Spleen (tissue), 11 donors: Measurements from ENCODE around the gene HDHD3. TPM values are rescaled to one million over a fixed set of nuclear protein-coding genes. Genes with fewer than 3 reads are reported as not detected.

ENCODE experiments used
- DNase-seq: peaks from one replicate; pipeline ENCODE4 v3.0.0-alpha.2; 2020
- H3K27ac ChIP-seq, 8 donors: fragments of 200-600 bp; sonication (generic) in 7 of 8; 1 replicate in 4 of 8; 2 replicates in 4 of 8; pipeline versions ENCODE4 v1.5.0 to v1.8.0; 2016 to 2021; ENCODE audit warnings: inconsistent platforms in 4 of 8, mild to moderate bottlenecking in 4 of 8, moderate library complexity in 1 of 8
- H3K27me3 ChIP-seq, 7 donors: fragments of 200-600 bp; sonication (generic) in 6 of 7; replicated peaks in 1 of 7; 1 replicate in 4 of 7; 2 replicates in 3 of 7; pipeline versions ENCODE4 v1.5.0 to v1.8.0; 2016 to 2021; ENCODE audit warnings: inconsistent platforms in 3 of 7, mild to moderate bottlenecking in 1 of 7
- H3K36me3 ChIP-seq, 6 donors: fragments of 200-600 bp; sonication (generic) in 5 of 6; 1 replicate in 4 of 6; 2 replicates in 2 of 6; pipeline versions ENCODE4 v1.5.0 to v1.8.0; 2016 to 2021; ENCODE audit warnings: inconsistent platforms in 2 of 6
- H3K4me1 ChIP-seq, 6 donors: fragments of 200-600 bp; sonication (generic) in 5 of 6; 1 replicate in 3 of 6; 2 replicates in 3 of 6; pipeline versions ENCODE4 v1.5.0 to v1.8.0; 2016 to 2021; ENCODE audit warnings: inconsistent platforms in 3 of 6
- H3K4me3 ChIP-seq, 8 donors: fragments of 200-600 bp; sonication (generic) in 7 of 8; 1 replicate in 4 of 8; 2 replicates in 4 of 8; pipeline versions ENCODE4 v1.5.0 to v1.8.0; 2016 to 2021; ENCODE audit warnings: inconsistent platforms in 4 of 8, mild to moderate bottlenecking in 4 of 8, moderate library complexity in 2 of 8
- H3K9me3 ChIP-seq, 8 donors: fragments of 200-600 bp; sonication (generic) in 7 of 8; 1 replicate in 4 of 8; 2 replicates in 4 of 8; pipeline versions ENCODE4 v1.5.0 to v1.8.0; 2016 to 2021; ENCODE audit warnings: inconsistent platforms in 4 of 8
- POLR2A ChIP-seq, 3 donors: fragments of 450-650 bp; IDR thresholded peaks; one replicate each; pipeline ENCODE4 v1.5.1; 2017; ENCODE audit warnings: antibody characterized with exemption in 3 of 3, mild to moderate bottlenecking in 1 of 3
- POLR2AphosphoS5 ChIP-seq, 3 donors: sonication (generic); formaldehyde crosslinking; IDR thresholded peaks; one replicate each; pipeline ENCODE4 v1.5.1; 2017; ENCODE audit warnings: antibody characterized with exemption in 3 of 3
- WGBS, 5 donors: extraction: QIAGEN DNeasy Blood & Tissue Kit in 3 of 5; methylation state at CpG; one replicate each; pipeline versions ENCODE4 v1.1.5 to v1.1.7; 2013 to 2018; 5-methylcytosine and 5-hydroxymethylcytosine counted together
- intact Hi-C: fragments of 100-400 bp; cut with DNase I; formaldehyde crosslinking; loops from one replicate; pipeline ENCODE4 v1.15.0; 2023; ENCODE audit warnings: low total_unique reads
- polyA plus RNA-seq, 3 donors: library from polyadenylated mRNA; stranded (reverse); fragments of 200-250 nt; gene quantifications; one replicate each; pipeline ENCODE4 v1.2.1, GENCODE V29; 2013
- total RNA-seq, 7 donors: library from RNA; depleted of rRNA in 3 of 7; stranded (reverse); fragments of >200 nt in 3 of 7; fragmentation: NEBNext Ultra II Directional in 4 of 7; extraction: Animal tissue kit (Norgen Biotek cat#: 25700) in 4 of 7; gene quantifications; one replicate each; pipeline versions ENCODE4 v1.1.0 to v1.2.1, GENCODE V29; 2016 to 2021
- TF ChIP-seq, protein P1 (sequence below), 11 experiments: fragments of 200-600 bp in 7 of 11; fragments of 450-650 bp in 4 of 11; sonication (generic) in 4 of 11; IDR thresholded peaks in 8 of 11; conservative IDR thresholded peaks in 3 of 11; 1 replicate in 7 of 11; 2 replicates in 4 of 11; pipeline versions ENCODE4 v1.4.0 to v1.8.0; 2016 to 2021; ENCODE audit warnings: antibody characterized with exemption in 11 of 11, inconsistent platforms in 4 of 11, mild to moderate bottlenecking in 1 of 11
- donor health status: healthy with polysubstance abuse.
- donor health status: DM: no; HTN: no; CAD: no; lungs with moderate emphysema.
- donor health status: DM: no; HTN: no; CAD: no.
- donor health status: Bipolar disorder and iron deficiency.
- donor health status: healthy.
- donor health status: DM: no; HTN: no; CAD: no.
- donor health status: DM: yes; HTN: yes; CAD: no.

The HDHD3 gene
- total and polyA plus RNA-seq, 10 donors, result 13.5 to 38.3 (median 17.6) TPM

DNA sequence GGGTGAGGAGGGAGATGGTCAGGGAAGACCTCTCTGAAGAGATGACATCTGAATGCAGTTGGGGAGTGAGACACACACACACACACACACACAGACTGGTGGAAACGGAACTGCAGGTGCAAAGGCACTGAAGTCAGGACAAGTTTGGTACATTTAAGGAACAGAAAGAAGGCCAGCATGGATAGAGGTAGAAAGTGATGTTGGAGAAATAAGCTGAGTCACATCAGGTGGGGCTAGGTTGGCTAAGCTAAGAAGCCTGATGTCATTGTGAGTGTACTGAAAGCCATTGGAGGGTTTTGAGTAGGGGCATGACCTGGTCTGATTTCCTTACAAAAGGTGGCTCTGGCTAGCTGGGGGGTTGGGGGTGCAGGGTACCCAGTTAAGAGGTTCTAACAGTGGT lies 24.4 kb downstream of the HDHD3 start:
- intact Hi-C loops, result no loop called here
- Histone ChIP-seq H3K4me3 (no peak overlapping the region), H3K9me3 (no peaks in the 10 kb centered on the region), H3K4me1 (peaks cover 10 to 27% (median 23%) of the 10 kb centered on the region in 6 donors), H3K36me3 (no peaks in the 10 kb centered on the region), H3K27me3 (peaks cover 0 to 31% (median 10%) of the 10 kb centered on the region in 7 donors), H3K27ac (no peak overlapping the region)
- no peak for DNase-seq
- TF ChIP-seq POLR2A (IDR thresholded peaks at IDR 0.05) (no peak), POLR2AphosphoS5 (IDR thresholded peaks at IDR 0.05) (no peak)
- 50 to 76% (median 62%) methylated on average over 1 of the region's 1 CpG for WGBS, 5 donors

DNA sequence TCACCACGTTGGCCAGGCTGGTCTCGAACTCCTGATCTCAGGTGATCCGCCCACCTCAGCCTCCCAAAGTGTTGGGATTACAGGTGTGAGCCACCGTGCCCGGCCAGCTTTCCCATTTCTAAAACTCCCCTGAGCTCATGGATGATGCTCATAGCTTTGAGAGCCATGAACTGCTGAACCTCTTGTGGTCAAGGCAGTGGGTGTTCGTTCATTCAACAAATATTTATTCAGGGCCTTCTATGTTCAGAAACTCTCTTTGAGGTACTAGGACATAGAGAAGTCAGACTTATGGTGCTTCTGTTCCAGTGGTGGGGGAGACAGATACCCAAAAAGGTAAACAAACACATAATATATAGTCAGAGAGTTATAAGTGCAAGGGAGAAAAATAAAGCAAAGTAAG lies 24.8 kb downstream of the HDHD3 start:
- H3K36me3 ChIP-seq, result no peaks in the 10 kb centered on the region
- peaks cover 10 to 27% (median 23%) of the 10 kb centered on the region in 6 donors for H3K4me1 ChIP-seq
- no peak overlapping the region for H3K27ac ChIP-seq
- H3K9me3 ChIP-seq, result no peaks in the 10 kb centered on the region
- H3K4me3 ChIP-seq, result no peak overlapping the region
- intact Hi-C loops, result no loop called here
- 85 to 98% (median 88%) methylated on average over 6 of the region's 6 CpGs for WGBS, 5 donors
- H3K27me3 ChIP-seq, result peaks cover 0 to 31% (median 10%) of the 10 kb centered on the region in 7 donors
- no peak for DNase-seq
- TF ChIP-seq POLR2A (IDR thresholded peaks at IDR 0.05) (no peak), POLR2AphosphoS5 (IDR thresholded peaks at IDR 0.05) (no peak)
- TF ChIP-seq, protein P1, sequence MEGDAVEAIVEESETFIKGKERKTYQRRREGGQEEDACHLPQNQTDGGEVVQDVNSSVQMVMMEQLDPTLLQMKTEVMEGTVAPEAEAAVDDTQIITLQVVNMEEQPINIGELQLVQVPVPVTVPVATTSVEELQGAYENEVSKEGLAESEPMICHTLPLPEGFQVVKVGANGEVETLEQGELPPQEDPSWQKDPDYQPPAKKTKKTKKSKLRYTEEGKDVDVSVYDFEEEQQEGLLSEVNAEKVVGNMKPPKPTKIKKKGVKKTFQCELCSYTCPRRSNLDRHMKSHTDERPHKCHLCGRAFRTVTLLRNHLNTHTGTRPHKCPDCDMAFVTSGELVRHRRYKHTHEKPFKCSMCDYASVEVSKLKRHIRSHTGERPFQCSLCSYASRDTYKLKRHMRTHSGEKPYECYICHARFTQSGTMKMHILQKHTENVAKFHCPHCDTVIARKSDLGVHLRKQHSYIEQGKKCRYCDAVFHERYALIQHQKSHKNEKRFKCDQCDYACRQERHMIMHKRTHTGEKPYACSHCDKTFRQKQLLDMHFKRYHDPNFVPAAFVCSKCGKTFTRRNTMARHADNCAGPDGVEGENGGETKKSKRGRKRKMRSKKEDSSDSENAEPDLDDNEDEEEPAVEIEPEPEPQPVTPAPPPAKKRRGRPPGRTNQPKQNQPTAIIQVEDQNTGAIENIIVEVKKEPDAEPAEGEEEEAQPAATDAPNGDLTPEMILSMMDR (IDR thresholded peaks at IDR 0.05 in 8 of 11, conservative IDR thresholded peaks at IDR 0.05 in 3 of 11), result no peak

- WGBS, 5 donors, result 11 to 20% (median 15%) methylated on average over 6 of the region's 6 CpGs
- no peak overlapping the region for H3K27ac ChIP-seq
- intact Hi-C loops, result no loop called here
- peaks cover 0 to 31% (median 10%) of the 10 kb centered on the region in 7 donors for H3K27me3 ChIP-seq
- H3K36me3 ChIP-seq, result no peaks in the 10 kb centered on the region
- peaks cover 10 to 27% (median 23%) of the 10 kb centered on the region in 6 donors for H3K4me1 ChIP-seq
- TF ChIP-seq, protein P1 (IDR thresholded peaks at IDR 0.05 in 8 of 11, conservative IDR thresholded peaks at IDR 0.05 in 3 of 11), result no peak
- TF ChIP-seq POLR2AphosphoS5 (IDR thresholded peaks at IDR 0.05), result no peak
- DNase-seq, result no peak
- no peak overlapping the region for H3K4me3 ChIP-seq
- no peaks in the 10 kb centered on the region for H3K9me3 ChIP-seq
These were observed 25.8 kb downstream of the HDHD3 start for GRCh38 chr9:113350937-113351336.

GRCh38 chr9:113350107-113350661 lies 26.6 kb downstream of the HDHD3 start:
- intact Hi-C loops, result no loop called here
- TF ChIP-seq, protein P1 (IDR thresholded peaks at IDR 0.05 in 8 of 11, conservative IDR thresholded peaks at IDR 0.05 in 3 of 11), result no peak
- no peak for TF ChIP-seq POLR2AphosphoS5 (IDR thresholded peaks at IDR 0.05)
- no peak for TF ChIP-seq POLR2A (IDR thresholded peaks at IDR 0.05)
- Histone ChIP-seq H3K4me1 (peaks cover 10 to 27% (median 23%) of the 10 kb centered on the region in 6 donors), H3K4me3 (peak overlapping the region in 7 of 8 donors; percentile 54 to 87 (median 57)), H3K9me3 (no peaks in the 10 kb centered on the region), H3K36me3 (no peaks in the 10 kb centered on the region), H3K27ac (peak overlapping the region in 1 of 8 donors; percentile 33), H3K27me3 (peaks cover 0 to 31% (median 10%) of the 10 kb centered on the region in 7 donors)
- DNase-seq, result no peak
- WGBS, 5 donors, result 5 to 16% (median 9%) methylated on average over 14 of the region's 14 CpGs
